CD8-positive, alpha-beta memory T cell (primary cell): ENCODE results near the gene CAMK2B. TPM values are rescaled to one million over a fixed set of nuclear protein-coding genes. Genes with fewer than 3 reads are reported as not detected.

Experiments
- CTCF ChIA-PET: fragments of 350-600 bp; sonication (Branson Sonifier 250); formaldehyde crosslinking; loops from one replicate; lab custom pipeline; 2021; ENCODE audit warnings: antibody characterized with exemption; lab: Charles Lee
- POLR2A ChIA-PET: fragments of 350-600 bp; sonication (Branson Sonifier 250); formaldehyde crosslinking; loops from one replicate; lab custom pipeline; 2021; ENCODE audit warnings: antibody characterized with exemption; lab: Charles Lee
- DNase-seq, 5 donors: peaks; one replicate each; pipeline versions ENCODE4 v3.0.0 to v3.0.0-alpha.2; 2020 to 2022; ENCODE audit warnings: mixed read lengths in 1 of 5
- H3K27ac ChIP-seq: one replicate; pipeline ENCODE4 v1.7.0; 2013; ENCODE audit warnings: low read depth, mild to moderate bottlenecking, low read length, moderate library complexity
- H3K27me3 ChIP-seq: 2 replicates; pipeline ENCODE4 v1.7.0; 2013; ENCODE audit warnings: low read length, mild to moderate bottlenecking; ENCODE audit not compliant: insufficient read depth, poor library complexity, severe bottlenecking
- H3K36me3 ChIP-seq: 2 replicates; pipeline ENCODE4 v1.7.0; 2013; ENCODE audit warnings: mild to moderate bottlenecking, low read length, moderate library complexity; ENCODE audit not compliant: insufficient read depth
- H3K4me1 ChIP-seq: 2 replicates; pipeline ENCODE4 v1.7.0; 2013; ENCODE audit warnings: mild to moderate bottlenecking, low read length, moderate library complexity; ENCODE audit not compliant: insufficient read depth
- H3K4me3 ChIP-seq: 2 replicates; pipeline ENCODE4 v1.7.0; 2013; ENCODE audit warnings: mild to moderate bottlenecking, low read length
- H3K9me3 ChIP-seq: 2 replicates; pipeline ENCODE4 v1.7.0; 2013; ENCODE audit warnings: mild to moderate bottlenecking, low read length
- H3K27ac Mint-ChIP-seq, 8 donors: one replicate each; pipeline ENCODE4 v1.8.0; 2020 to 2021; ENCODE audit warnings: mixed read lengths in 8 of 8, mild to moderate bottlenecking in 6 of 8, inconsistent platforms in 3 of 8, moderate library complexity in 3 of 8
- H3K27me3 Mint-ChIP-seq, 2 donors: one replicate each; pipeline ENCODE4 v1.8.0; 2020 to 2021; ENCODE audit warnings: mixed read lengths in 2 of 2, mild to moderate bottlenecking in 1 of 2, moderate library complexity in 1 of 2
- H3K36me3 Mint-ChIP-seq, 3 donors: one replicate each; pipeline ENCODE4 v1.8.0; 2020 to 2021; ENCODE audit warnings: mixed read lengths in 3 of 3, inconsistent platforms in 1 of 3, mild to moderate bottlenecking in 1 of 3
- H3K4me1 Mint-ChIP-seq, 3 donors: one replicate each; pipeline ENCODE4 v1.8.0; 2020 to 2021; ENCODE audit warnings: mixed read lengths in 3 of 3, inconsistent platforms in 1 of 3, mild to moderate bottlenecking in 1 of 3
- H3K4me3 Mint-ChIP-seq, 7 donors: one replicate each; pipeline ENCODE4 v1.8.0; 2020 to 2021; ENCODE audit warnings: mixed read lengths in 7 of 7, mild to moderate bottlenecking in 6 of 7, moderate library complexity in 4 of 7, inconsistent platforms in 2 of 7
- H3K9me3 Mint-ChIP-seq, 5 donors: one replicate each; pipeline ENCODE4 v1.8.0; 2020 to 2022; ENCODE audit warnings: mixed read lengths in 5 of 5, mild to moderate bottlenecking in 3 of 5, moderate library complexity in 2 of 5, inconsistent platforms in 1 of 5
- polyA plus RNA-seq: library from polyadenylated mRNA; unstranded; fragments of 300-500 nt; fragmentation: Illumina TruSeq; gene quantifications from one replicate; pipeline ENCODE4 v1.2.3, GENCODE V29; 2021
- total RNA-seq, 2 experiments: library from RNA; stranded (reverse); gene quantifications; one replicate each; pipeline ENCODE4 v1.2.3, GENCODE V29; 2021

Gene CAMK2B
- total and polyA plus RNA-seq, 3 experiments from 2014 or later = 0.42 to 0.90 TPM; not detected in 1

GRCh38 chr7:44310221-44310848 lies 15.1 kb downstream of the CAMK2B start:
- peaks cover 2 to 7% (median 4%) of the 10 kb centered on the region in 3 donors for H3K4me1 Mint-ChIP-seq
- no peaks in the 10 kb centered on the region for H3K36me3 ChIP-seq
- no peak overlapping the region for H3K4me3 ChIP-seq
- no peaks in the 10 kb centered on the region for H3K9me3 ChIP-seq
- H3K36me3 Mint-ChIP-seq = no peaks in the 10 kb centered on the region
- H3K27me3 Mint-ChIP-seq = peaks cover 11 to 23% of the 10 kb centered on the region in 2 donors
- peak overlapping the region in 4 of 7 donors; percentile 52 to 67 (median 58) for H3K4me3 Mint-ChIP-seq
- H3K27ac ChIP-seq = no peak overlapping the region
- DNase-seq = peak in 1 of 5 donors; percentile 25
- ChIA-PET POLR2A (no interaction called here), CTCF (no interaction called here)
- H3K9me3 Mint-ChIP-seq = no peaks in the 10 kb centered on the region
- H3K4me1 ChIP-seq = peaks cover 6% of the 10 kb centered on the region
- peaks cover 9% of the 10 kb centered on the region for H3K27me3 ChIP-seq
- H3K27ac Mint-ChIP-seq = peak overlapping the region in 1 of 8 donors; percentile 66

DNA sequence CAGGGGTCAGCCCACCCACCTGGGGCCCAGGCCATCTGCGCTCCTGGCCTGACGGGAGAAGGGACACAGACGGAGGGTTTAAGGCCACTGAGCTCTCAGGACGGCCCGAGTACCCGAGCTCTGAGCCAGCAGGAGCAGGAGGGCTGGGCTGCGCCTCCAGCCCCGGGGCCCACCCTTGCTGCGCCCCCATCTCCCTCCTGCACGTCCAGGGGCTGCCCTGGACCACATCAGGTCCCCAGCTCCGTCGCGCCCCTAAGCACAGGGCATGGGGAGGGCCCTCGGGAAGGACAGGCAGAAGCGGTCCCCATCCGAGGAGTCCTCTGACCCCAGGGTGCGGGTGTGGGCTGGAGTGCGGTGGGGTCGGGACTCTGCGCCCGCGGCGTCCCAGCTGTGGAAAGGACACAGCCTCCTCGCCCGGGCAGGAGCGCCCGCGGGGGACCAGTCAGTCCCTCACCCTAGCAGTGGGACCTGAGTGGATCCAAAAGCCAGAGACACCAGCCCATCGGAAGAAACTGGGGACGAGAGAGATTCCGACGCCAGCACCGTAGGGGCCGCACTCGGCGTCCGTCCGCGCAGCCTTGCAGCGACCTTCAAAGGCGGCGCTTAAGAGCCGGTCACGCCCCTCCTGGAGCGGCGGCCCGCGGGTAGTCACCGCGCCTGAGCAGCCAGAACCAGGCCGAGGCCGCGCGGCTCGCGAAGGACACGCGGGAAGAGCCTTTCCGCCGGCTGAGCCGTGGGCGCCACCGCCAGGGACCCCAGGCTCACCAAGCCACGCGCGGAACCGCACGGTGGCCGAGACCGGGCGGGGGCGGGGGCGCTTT lies 15.9 kb downstream of the CAMK2B start:
- H3K4me1 Mint-ChIP-seq = peaks cover 2 to 7% (median 4%) of the 10 kb centered on the region in 3 donors
- Histone ChIP-seq H3K36me3 (no peaks in the 10 kb centered on the region), H3K9me3 (no peaks in the 10 kb centered on the region), H3K27ac (no peak overlapping the region), H3K27me3 (peaks cover 9% of the 10 kb centered on the region), H3K4me3 (peak overlapping the region; percentile 41), H3K4me1 (peaks cover 6% of the 10 kb centered on the region)
- DNase-seq = peak in 2 of 5 donors; percentile 20 to 47
- no peak overlapping the region for H3K27ac Mint-ChIP-seq
- no peaks in the 10 kb centered on the region for H3K9me3 Mint-ChIP-seq
- peaks cover 11 to 16% of the 10 kb centered on the region in 2 donors for H3K27me3 Mint-ChIP-seq
- POLR2A ChIA-PET = no interaction called here
- H3K4me3 Mint-ChIP-seq = peak overlapping the region in 5 of 7 donors; percentile 28 to 84 (median 54)
- H3K36me3 Mint-ChIP-seq = no peaks in the 10 kb centered on the region
- CTCF ChIA-PET = no interaction called here

DNA sequence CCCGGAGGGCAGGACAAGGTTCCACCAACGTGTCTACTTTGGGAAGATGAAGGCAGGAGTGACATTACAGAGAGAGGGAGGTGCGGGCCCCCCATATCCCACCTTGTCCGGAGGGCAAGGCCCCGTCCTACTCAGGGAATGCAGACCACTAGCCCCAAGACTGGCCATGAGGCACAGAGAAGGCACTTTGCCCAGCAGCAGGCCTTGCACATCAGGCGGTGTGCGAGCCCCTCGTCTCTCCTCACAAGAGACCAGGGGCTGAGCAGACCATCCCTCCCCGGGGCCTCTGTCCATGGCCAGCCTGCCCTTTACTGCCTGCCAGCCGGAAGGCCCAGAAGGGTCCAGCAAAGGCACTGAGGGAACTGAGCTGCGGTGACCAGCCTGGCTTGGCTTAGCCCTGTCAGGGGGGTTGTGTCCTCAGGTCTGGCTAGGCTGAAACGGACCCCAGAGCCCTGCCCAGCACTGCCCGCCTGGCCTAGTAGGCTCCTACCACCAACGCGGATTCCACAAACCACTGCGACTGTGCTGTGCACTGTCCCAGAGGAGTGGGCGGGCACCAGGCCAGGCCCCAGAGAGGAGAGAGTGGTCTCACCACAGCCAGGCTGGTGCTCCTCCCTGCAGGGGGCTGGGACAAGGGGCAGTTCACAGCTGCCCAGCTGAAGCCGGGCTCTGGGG lies 16.7 kb downstream of the CAMK2B start:
- DNase-seq = peak in 1 of 5 donors; percentile 38
- no peaks in the 10 kb centered on the region for H3K36me3 ChIP-seq
- H3K36me3 Mint-ChIP-seq = no peaks in the 10 kb centered on the region
- H3K27me3 ChIP-seq = peaks cover 9% of the 10 kb centered on the region
- H3K27ac ChIP-seq = no peak overlapping the region
- H3K4me3 Mint-ChIP-seq = peak overlapping the region in 1 of 7 donors; percentile 54
- H3K4me3 ChIP-seq = no peak overlapping the region
- ChIA-PET POLR2A (no interaction called here), CTCF (no interaction called here)
- H3K9me3 ChIP-seq = no peaks in the 10 kb centered on the region
- no peak overlapping the region for H3K27ac Mint-ChIP-seq
- H3K9me3 Mint-ChIP-seq = no peaks in the 10 kb centered on the region
- peaks cover 2 to 7% (median 4%) of the 10 kb centered on the region in 3 donors for H3K4me1 Mint-ChIP-seq
- peaks cover 11 to 12% of the 10 kb centered on the region in 2 donors for H3K27me3 Mint-ChIP-seq
- H3K4me1 ChIP-seq = peaks cover 6% of the 10 kb centered on the region

- ChIA-PET CTCF (no interaction called here), POLR2A (no interaction called here)
- no peaks in the 10 kb centered on the region for H3K36me3 ChIP-seq
- no peak overlapping the region for H3K27ac ChIP-seq
- peaks cover 6% of the 10 kb centered on the region for H3K4me1 ChIP-seq
- H3K4me1 Mint-ChIP-seq = peaks cover 2 to 7% (median 4%) of the 10 kb centered on the region in 3 donors
- H3K27ac Mint-ChIP-seq = peak overlapping the region in 1 of 8 donors; percentile 47
- peaks cover 9% of the 10 kb centered on the region for H3K27me3 ChIP-seq
- H3K4me3 ChIP-seq = no peak overlapping the region
- peaks cover 11 to 12% of the 10 kb centered on the region in 2 donors for H3K27me3 Mint-ChIP-seq
- peak overlapping the region in 1 of 7 donors; percentile 54 for H3K4me3 Mint-ChIP-seq
- no peaks in the 10 kb centered on the region for H3K9me3 ChIP-seq
- DNase-seq = peak in 1 of 5 donors; percentile 22
- no peaks in the 10 kb centered on the region for H3K9me3 Mint-ChIP-seq
- no peaks in the 10 kb centered on the region for H3K36me3 Mint-ChIP-seq
These were observed 17.3 kb downstream of the CAMK2B start for GRCh38 chr7:44307905-44308595.

- CTCF ChIA-PET = no interaction called here
- H3K9me3 ChIP-seq = no peaks in the 10 kb centered on the region
- no peaks in the 10 kb centered on the region for H3K36me3 ChIP-seq
- Mint-ChIP-seq H3K36me3 (no peaks in the 10 kb centered on the region), H3K4me3 (no peak overlapping the region), H3K27me3 (peaks cover 11 to 12% of the 10 kb centered on the region in 2 donors), H3K4me1 (peaks cover 2 to 7% (median 4%) of the 10 kb centered on the region in 3 donors), H3K27ac (peak overlapping the region in 1 of 8 donors; percentile 47), H3K9me3 (no peaks in the 10 kb centered on the region)
- POLR2A ChIA-PET = no interaction called here
- no peak overlapping the region for H3K27ac ChIP-seq
- H3K4me1 ChIP-seq = peaks cover 6% of the 10 kb centered on the region
- peaks cover 9% of the 10 kb centered on the region for H3K27me3 ChIP-seq
- DNase-seq = peak in 1 of 5 donors; percentile 24
- H3K4me3 ChIP-seq = no peak overlapping the region
These were observed 18.0 kb downstream of the CAMK2B start for GRCh38 chr7:44307301-44307900.

DNA sequence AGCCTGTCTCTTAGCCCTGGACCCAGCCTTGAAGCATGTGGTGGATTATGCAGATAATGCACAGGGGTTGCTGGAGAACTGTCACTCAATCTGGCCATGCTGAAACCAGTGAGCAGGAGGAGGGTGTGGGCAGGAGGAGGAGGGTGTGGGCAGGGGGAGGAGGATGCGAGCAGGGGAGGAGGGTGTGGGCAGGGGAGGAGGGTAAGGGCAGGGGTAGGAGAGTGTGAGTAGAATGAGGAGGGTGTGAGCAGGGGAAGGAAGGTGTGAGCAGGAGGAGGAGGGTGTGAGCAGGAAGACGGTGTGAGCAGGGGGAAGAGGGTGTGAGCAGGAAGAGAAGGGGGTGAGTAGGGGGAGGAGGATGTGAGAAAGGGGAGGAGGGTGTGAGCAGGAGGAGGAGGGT lies 18.8 kb downstream of the CAMK2B start:
- Histone ChIP-seq H3K27me3 (peaks cover 9% of the 10 kb centered on the region), H3K9me3 (no peaks in the 10 kb centered on the region), H3K4me3 (no peak overlapping the region), H3K4me1 (peaks cover 6% of the 10 kb centered on the region), H3K27ac (peak overlapping the region; percentile 27), H3K36me3 (no peaks in the 10 kb centered on the region)
- no peak overlapping the region for H3K4me3 Mint-ChIP-seq
- no peaks in the 10 kb centered on the region for H3K9me3 Mint-ChIP-seq
- peaks cover 9 to 11% of the 10 kb centered on the region in 2 donors for H3K27me3 Mint-ChIP-seq
- CTCF ChIA-PET = no interaction called here
- H3K36me3 Mint-ChIP-seq = no peaks in the 10 kb centered on the region
- H3K4me1 Mint-ChIP-seq = peaks cover 2 to 7% (median 4%) of the 10 kb centered on the region in 3 donors
- POLR2A ChIA-PET = no interaction called here
- peak in 1 of 5 donors; percentile 11 for DNase-seq
- H3K27ac Mint-ChIP-seq = peak overlapping the region in 1 of 8 donors; percentile 84
